ENCODE measurements around the gene PALB2. TPM values are rescaled to one million over a fixed set of nuclear protein-coding genes. Genes with fewer than 3 reads are reported as not detected.

PALB2 gene
- total and polyA plus RNA-seq, 2 of the 8 experiments (the other 6 are each of a cell fraction or from before 2014, with no cell fraction given): 12.5 to 33.1 TPM

DNA sequence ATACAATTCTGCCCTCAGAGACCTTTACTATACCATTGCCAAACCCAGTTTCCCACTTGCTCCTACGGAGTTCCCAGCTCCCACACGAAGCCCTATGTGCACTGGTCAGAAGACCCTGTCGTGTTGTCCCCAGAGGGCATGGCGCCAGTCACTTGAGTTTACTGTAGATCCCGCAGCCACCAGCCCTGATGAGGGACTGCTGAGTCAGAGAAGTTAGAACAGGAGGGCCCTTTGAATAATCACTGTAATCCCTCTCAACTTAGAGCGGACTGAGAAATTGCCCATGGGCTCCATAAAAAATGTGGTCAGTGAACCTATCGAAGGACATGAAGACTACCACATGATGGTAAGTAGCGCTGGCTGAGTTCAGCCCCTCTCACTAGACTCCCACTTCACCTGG, 74.4 kb downstream of the PALB2 start (continued):
- TF ChIP-seq CHD7 (IDR thresholded peaks at IDR 0.05; ENCODE audit: insufficient replicate concordance, low read length) (no peak), JUN (IDR thresholded peaks at IDR 0.05; ENCODE audit: low read depth, low read length) (no peak), SRF (IDR thresholded peaks at IDR 0.05; ENCODE audit: low read depth, low read length) (no peak), TCF12 (IDR thresholded peaks at IDR 0.05; ENCODE audit: low read depth, low read length) (no peak), GTF2F1 (IDR thresholded peaks at IDR 0.05; ENCODE audit: borderline replicate concordance, low read depth, low read length) (no peak), TEAD4 (IDR thresholded peaks at IDR 0.05; ENCODE audit: low read depth, low read length) (no peak), SP4 (IDR thresholded peaks at IDR 0.05; ENCODE audit: low read length) (no peak), EP300 (IDR thresholded peaks at IDR 0.05; ENCODE audit: borderline replicate concordance in 1 of 2, low read depth in 2 of 2, low read length in 2 of 2) (no peak), CEBPB (IDR thresholded peaks at IDR 0.05; ENCODE audit: low read depth, low read length) (no peak), POLR2A (IDR thresholded peaks at IDR 0.05; ENCODE audit: control extremely low read depth in 1 of 2, low read depth in 2 of 2, low read length in 2 of 2) (no peak), POLR2AphosphoS5 (IDR thresholded peaks at IDR 0.05; ENCODE audit: low read depth, low read length) (no peak), SIN3A (conservative IDR thresholded peaks at IDR 0.05 in 1 of 2, IDR thresholded peaks at IDR 0.05 in 1 of 2; ENCODE audit: low read depth in 1 of 2, low read length in 2 of 2) (no peak), KDM4A (IDR thresholded peaks at IDR 0.05; ENCODE audit: low read depth, low read length, severe bottlenecking) (no peak)

All from H1 (cell line).